RWPE1 (cell line): ENCODE measurements around the gene SPTA1.

Experiments used
- CTCF ChIA-PET: fragments of 350-600 bp; sonication (Branson Sonifier 250); formaldehyde crosslinking; extraction: SDS; loops from one replicate; lab custom pipeline; 2021; lab: Yijun Ruan, JAX
- POLR2A ChIA-PET: fragments of 400-600 bp; formaldehyde crosslinking; extraction: SDS; loops from one replicate; lab custom pipeline; 2020; ENCODE audit warnings: antibody characterized with exemption; ENCODE audit not compliant: low non-redundant PET; lab: Yijun Ruan, JAX
- DNase-seq: peaks from one replicate; pipeline ENCODE4 v3.0.0; 2012; ENCODE audit warnings: low spot score
- H3K27ac ChIP-seq: fragments of 450-650 bp; 2 replicates; pipeline ENCODE4 v1.5.1; 2017
- CTCF ChIP-seq: fragments of 450-650 bp; conservative IDR thresholded peaks from 2 replicates; pipeline ENCODE4 v1.5.1; 2017; ENCODE audit warnings: low read depth, mild to moderate bottlenecking

The SPTA1 gene

GRCh38 chr1:158577561-158577960 lies 109.0 kb downstream of the SPTA1 start:
- no peak for DNase-seq
- ChIA-PET POLR2A (no interaction called here), CTCF (no interaction called here)
- TF ChIP-seq CTCF: no peak
- no peak overlapping the region for H3K27ac ChIP-seq

- H3K27ac ChIP-seq: no peak overlapping the region
- ChIA-PET CTCF (no interaction called here), POLR2A (no interaction called here)
- no peak for TF ChIP-seq CTCF
- DNase-seq: no peak
Observed at GRCh38 chr1:158572226-158572625, 114.3 kb downstream of the SPTA1 start.

- ChIA-PET CTCF (no interaction called here), POLR2A (no interaction called here)
- TF ChIP-seq CTCF: no peak
- no peak within 1 kb of the TSS for H3K27ac ChIP-seq
- no peak for DNase-seq
Observed at GRCh38 chr1:158570480-158570879, 116.0 kb downstream of the SPTA1 start, which contains the start of gene OR6P1. TSS of gene OR6P1 (minus strand) at chr1:158570580. CDS start at chr1:158563604, 6,976 bp downstream.

GRCh38 chr1:158564608-158565007 lies 121.9 kb downstream of the SPTA1 start:
- TF ChIP-seq CTCF: no peak
- H3K27ac ChIP-seq: no peak overlapping the region
- CTCF ChIA-PET: no interaction called here
- DNase-seq: no peak
- POLR2A ChIA-PET: no interaction called here

GRCh38 chr1:158563853-158564252 lies 122.7 kb downstream of the SPTA1 start:
- POLR2A ChIA-PET: no interaction called here
- CTCF ChIA-PET: no interaction called here
- no peak for DNase-seq
- H3K27ac ChIP-seq: no peak overlapping the region
- no peak for TF ChIP-seq CTCF
